CD4-positive, alpha-beta memory T cell (primary cell): ENCODE measurements around the gene JAKMIP1. TPM values are rescaled to one million over a fixed set of nuclear protein-coding genes. Genes with fewer than 3 reads are reported as not detected.

Experiments
- CTCF ChIA-PET: fragments of 350-600 bp; sonication (Branson Sonifier 250); formaldehyde crosslinking; loops from one replicate; lab custom pipeline; 2021; ENCODE audit warnings: inconsistent platforms; ENCODE audit not compliant: partially characterized antibody; lab: Charles Lee
- POLR2A ChIA-PET: fragments of 350-600 bp; sonication (Branson Sonifier 250); formaldehyde crosslinking; loops from one replicate; lab custom pipeline; 2021; ENCODE audit not compliant: partially characterized antibody; lab: Charles Lee
- DNase-seq, 5 donors: peaks; one replicate each; pipeline versions ENCODE4 v3.0.0 to v3.0.0-alpha.2; 2020 to 2022; ENCODE audit warnings: mixed read lengths in 1 of 5
- H3K27ac ChIP-seq: one replicate; pipeline ENCODE4 v1.7.0; 2013; ENCODE audit warnings: low read depth, low read length
- H3K27me3 ChIP-seq: 2 replicates; pipeline ENCODE4 v1.7.0; 2013; ENCODE audit warnings: mild to moderate bottlenecking, low read length, moderate library complexity; ENCODE audit not compliant: insufficient read depth
- H3K36me3 ChIP-seq: 2 replicates; pipeline ENCODE4 v1.7.0; 2013; ENCODE audit warnings: mild to moderate bottlenecking, low read length, moderate library complexity; ENCODE audit not compliant: insufficient read depth
- H3K4me1 ChIP-seq: 2 replicates; pipeline ENCODE4 v1.7.0; 2013; ENCODE audit warnings: mild to moderate bottlenecking, low read length, moderate library complexity; ENCODE audit not compliant: insufficient read depth
- H3K4me3 ChIP-seq, 2 donors: one replicate each; pipeline ENCODE4 v1.7.0; 2013; ENCODE audit warnings: low read length in 2 of 2, mild to moderate bottlenecking in 1 of 2
- H3K9me3 ChIP-seq, 2 donors: one replicate each; pipeline ENCODE4 v1.7.0; 2013; ENCODE audit warnings: low read length in 2 of 2, control low read depth in 1 of 2; ENCODE audit not compliant: control insufficient read depth in 1 of 2
- H3K27ac Mint-ChIP-seq, 7 donors: one replicate each; pipeline ENCODE4 v1.8.0; 2020 to 2021; ENCODE audit warnings: mixed read lengths in 7 of 7, mild to moderate bottlenecking in 6 of 7, inconsistent platforms in 3 of 7, moderate library complexity in 3 of 7
- H3K27me3 Mint-ChIP-seq, 2 donors: one replicate each; pipeline ENCODE4 v1.8.0; 2020 to 2021; ENCODE audit warnings: mixed read lengths in 2 of 2
- H3K36me3 Mint-ChIP-seq, 2 donors: one replicate each; pipeline ENCODE4 v1.8.0; 2020 to 2021; ENCODE audit warnings: mixed read lengths in 2 of 2, inconsistent platforms in 1 of 2, mild to moderate bottlenecking in 1 of 2
- H3K4me1 Mint-ChIP-seq, 4 donors: one replicate each; pipeline ENCODE4 v1.8.0; 2020 to 2021; ENCODE audit warnings: mixed read lengths in 4 of 4, mild to moderate bottlenecking in 1 of 4
- H3K4me3 Mint-ChIP-seq, 8 donors: one replicate each; pipeline ENCODE4 v1.8.0; 2020 to 2021; ENCODE audit warnings: mixed read lengths in 8 of 8, mild to moderate bottlenecking in 7 of 8, moderate library complexity in 6 of 8, inconsistent platforms in 3 of 8
- H3K9me3 Mint-ChIP-seq, 8 donors: one replicate each; pipeline ENCODE4 v1.8.0; 2020 to 2021; ENCODE audit warnings: mixed read lengths in 8 of 8, mild to moderate bottlenecking in 5 of 8, inconsistent platforms in 3 of 8, moderate library complexity in 1 of 8
- intact Hi-C: fragments of 100-400 bp; cut with micrococcal nuclease; formaldehyde crosslinking; loops from one replicate; pipeline ENCODE4 v1.15.1; 2023
- polyA plus RNA-seq, 2 donors: library from polyadenylated mRNA; unstranded; fragments of 300-500 nt; fragmentation: Illumina TruSeq; gene quantifications; one replicate each; pipeline ENCODE4 v1.2.3, GENCODE V29; 2021
- total RNA-seq, 2 experiments: library from RNA; stranded (reverse); gene quantifications; one replicate each; pipeline ENCODE4 v1.2.3, GENCODE V29; 2021

Gene JAKMIP1
- total and polyA plus RNA-seq, 4 experiments from 2014 or later: 2.5 to 11.5 (median 3.3) TPM

DNA sequence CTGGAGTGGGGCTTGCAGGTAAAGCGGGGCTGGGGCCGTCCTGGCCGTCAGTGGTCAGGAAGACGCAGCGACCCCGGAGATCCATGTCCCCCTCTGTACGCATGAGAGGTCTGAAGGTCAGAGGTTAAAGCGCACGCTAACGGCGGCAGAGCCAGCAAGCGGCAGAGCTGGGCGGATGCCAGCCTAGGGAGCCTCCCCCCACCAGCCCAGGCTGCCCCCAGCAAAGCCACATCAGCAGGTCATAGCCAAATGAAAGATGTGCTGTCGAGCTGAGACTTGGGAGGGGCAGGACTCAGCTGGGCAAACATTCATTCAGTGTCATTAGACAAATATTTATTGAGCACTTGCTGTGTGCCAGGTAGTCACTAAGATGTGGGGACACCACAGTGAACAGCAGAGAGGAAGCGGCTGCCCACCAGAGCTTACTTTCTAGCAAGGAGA, 593 bp upstream of the JAKMIP1 start:
- Histone ChIP-seq H3K27me3 (no peaks in the 10 kb centered on the region), H3K36me3 (no peaks in the 10 kb centered on the region), H3K27ac (no peak overlapping the region), H3K4me3 (peak overlapping the region in 1 of 2 donors; percentile 51), H3K4me1 (peaks cover 36% of the 10 kb centered on the region), H3K9me3 (no peaks in the 10 kb centered on the region)
- ChIA-PET CTCF (interaction anchor here (1.2 to 3.6 kb wide), 6 partner anchors 10 to 66 kb away, joined by 3 to 23 read pairs (median 7); no protein-coding TSS in a partner anchor), POLR2A (interaction anchor here (0.6 to 4.9 kb wide), 8 partner anchors 10 to 69 kb away, joined by 3 to 71 read pairs (median 6); partner anchors contain the start of gene WFS1)
- Mint-ChIP-seq H3K27me3 (peaks cover 2% of the 10 kb centered on the region in 2 donors), H3K4me1 (peaks cover 16 to 34% (median 22%) of the 10 kb centered on the region in 4 donors), H3K27ac (peak overlapping the region in 4 of 7 donors; percentile 68 to 90 (median 75)), H3K9me3 (peaks cover 0 to 5% (median 2%) of the 10 kb centered on the region in 8 donors), H3K36me3 (peaks cover 0 to 5% of the 10 kb centered on the region in 2 donors), H3K4me3 (peak overlapping the region; percentile 48 to 87 (median 79))
- intact Hi-C loops: loop anchor here (1.0 kb wide), 2 partner anchors 67 to 68 kb away; partner anchors contain the start of gene WFS1
- DNase-seq: peak in 2 of 5 donors; percentile 4 to 39

DNA sequence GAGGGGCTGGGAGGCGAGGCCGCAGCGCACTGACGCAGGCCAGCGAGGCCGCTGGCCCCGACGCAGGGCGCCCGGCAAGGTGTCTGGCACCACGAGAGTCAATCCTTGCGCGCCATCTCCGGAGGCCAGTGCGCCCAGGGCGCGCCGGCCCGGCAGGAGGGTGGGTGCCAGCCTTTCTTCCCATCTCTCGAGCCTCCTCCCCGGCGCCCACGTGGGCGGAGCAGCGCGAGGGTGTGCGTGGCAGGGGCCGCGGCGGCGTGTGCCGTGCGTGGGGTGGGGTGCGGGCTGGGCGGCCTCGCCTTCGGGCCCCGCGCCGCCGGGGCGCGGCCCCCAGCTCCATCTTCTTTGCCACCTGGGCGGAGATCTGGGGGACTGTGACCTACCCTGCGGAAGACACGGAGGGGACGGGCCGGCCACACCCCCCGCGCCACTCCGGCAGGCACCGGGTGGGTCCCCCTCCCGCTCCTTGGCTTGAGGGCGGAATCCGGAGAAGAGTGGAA, 877 bp downstream of the JAKMIP1 start:
- peak overlapping the region in 1 of 7 donors; percentile 83 for H3K27ac Mint-ChIP-seq
- no peaks in the 10 kb centered on the region for H3K9me3 ChIP-seq
- DNase-seq: peak in 4 of 5 donors; percentile 30 to 63 (median 32)
- ChIA-PET POLR2A (interaction anchor here (0.9 to 4.9 kb wide), 10 partner anchors 9 to 71 kb away, joined by 3 to 71 read pairs (median 6); no protein-coding TSS in a partner anchor), CTCF (interaction anchor here (1.1 to 3.6 kb wide), 6 partner anchors 18 to 128 kb away, joined by 4 to 23 read pairs (median 9); no protein-coding TSS in a partner anchor)
- peaks cover 36% of the 10 kb centered on the region for H3K4me1 ChIP-seq
- no peaks in the 10 kb centered on the region for H3K27me3 ChIP-seq
- H3K36me3 ChIP-seq: no peaks in the 10 kb centered on the region
- peaks cover 2% of the 10 kb centered on the region in 2 donors for H3K27me3 Mint-ChIP-seq
- peak overlapping the region; percentile 28 for H3K27ac ChIP-seq
- peak overlapping the region in 1 of 2 donors; percentile 62 for H3K4me3 ChIP-seq
- peaks cover 16 to 39% (median 22%) of the 10 kb centered on the region in 4 donors for H3K4me1 Mint-ChIP-seq
- H3K4me3 Mint-ChIP-seq: peak overlapping the region; percentile 66 to 94 (median 82)
- intact Hi-C loops: loop anchor here (2.0 kb wide), 1 partner anchor 15 kb away; no protein-coding TSS in a partner anchor
- peaks cover 0 to 5% of the 10 kb centered on the region in 2 donors for H3K36me3 Mint-ChIP-seq
- H3K9me3 Mint-ChIP-seq: peaks cover 0 to 5% (median 2%) of the 10 kb centered on the region in 8 donors

DNA sequence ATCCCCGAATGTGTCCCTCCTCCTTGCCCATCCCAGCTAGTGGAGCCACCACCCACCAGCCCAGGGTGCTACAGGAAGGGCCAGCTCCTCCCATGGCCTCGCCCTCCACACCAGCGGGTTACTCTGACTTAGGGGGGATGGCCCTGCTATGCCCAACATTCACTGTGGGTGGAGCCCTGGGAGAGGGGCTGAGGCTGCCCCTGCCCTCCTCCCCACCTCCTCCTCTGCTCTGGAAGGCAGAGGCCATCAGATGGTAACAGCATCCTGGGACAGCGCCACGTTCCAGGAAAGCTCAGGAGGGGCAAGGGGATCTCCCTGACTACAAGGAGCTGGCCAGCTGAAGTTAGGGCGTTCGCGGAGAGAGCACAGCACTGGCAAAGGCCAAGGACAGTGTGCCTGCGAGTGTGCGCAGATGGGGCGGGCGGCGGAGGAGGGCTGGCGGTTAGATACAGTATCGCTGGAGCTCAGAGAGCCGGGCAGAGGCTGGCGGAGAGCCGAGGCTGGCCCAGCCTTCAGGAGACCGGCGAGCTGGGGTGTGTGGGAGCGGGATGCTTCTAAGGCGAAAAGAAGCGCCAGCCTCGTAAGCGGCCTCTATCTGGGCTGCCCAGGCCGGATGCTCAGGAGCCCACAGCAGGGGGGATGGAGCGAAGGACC, 1.5 kb downstream of the JAKMIP1 start:
- Mint-ChIP-seq H3K9me3 (peaks cover 0 to 5% (median under 1%) of the 10 kb centered on the region in 8 donors), H3K4me3 (peak overlapping the region; percentile 78 to 94 (median 84)), H3K36me3 (peaks cover 0 to 5% of the 10 kb centered on the region in 2 donors), H3K27ac (peak overlapping the region in 5 of 7 donors; percentile 36 to 87 (median 43)), H3K27me3 (peaks cover 2% of the 10 kb centered on the region in 2 donors), H3K4me1 (peaks cover 17 to 39% (median 22%) of the 10 kb centered on the region in 4 donors)
- peak in 2 of 5 donors; percentile 19 to 21 for DNase-seq
- intact Hi-C loops: loop anchor here (2.0 kb wide), 1 partner anchor 14 kb away; no protein-coding TSS in a partner anchor
- Histone ChIP-seq H3K27me3 (no peaks in the 10 kb centered on the region), H3K27ac (peak overlapping the region; percentile 28), H3K4me3 (peak overlapping the region in 1 of 2 donors; percentile 62), H3K9me3 (no peaks in the 10 kb centered on the region), H3K4me1 (peaks cover 36% of the 10 kb centered on the region), H3K36me3 (no peaks in the 10 kb centered on the region)
- POLR2A ChIA-PET: interaction anchor here (0.6 to 4.9 kb wide), 8 partner anchors 8 to 65 kb away, joined by 3 to 71 read pairs (median 5); no protein-coding TSS in a partner anchor
- CTCF ChIA-PET: interaction anchor here (1.1 to 3.6 kb wide), 4 partner anchors 17 to 128 kb away, joined by 4 to 23 read pairs (median 10); no protein-coding TSS in a partner anchor

DNA sequence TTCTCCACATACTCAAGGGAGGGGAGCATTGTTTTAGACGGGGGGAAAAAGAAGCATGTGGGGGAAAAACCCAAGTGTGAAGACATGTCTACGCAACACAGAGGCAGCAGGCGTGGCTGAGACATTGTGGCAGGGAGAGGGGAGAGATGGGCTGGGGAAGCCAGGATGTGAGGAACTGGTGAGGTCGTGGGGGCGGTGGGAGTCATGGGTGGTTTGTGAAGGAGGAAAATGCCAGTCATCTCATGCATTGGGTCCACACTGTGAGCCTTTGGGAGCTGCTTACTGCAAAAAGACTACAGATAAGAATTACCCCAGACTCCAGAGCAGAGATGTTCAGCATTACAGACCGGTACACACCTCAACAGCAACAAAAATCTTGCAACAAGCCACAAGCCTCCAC, 2.1 kb downstream of the JAKMIP1 start:
- Mint-ChIP-seq H3K4me1 (peaks cover 18 to 39% (median 22%) of the 10 kb centered on the region in 4 donors), H3K4me3 (peak overlapping the region; percentile 57 to 94 (median 81)), H3K36me3 (peaks cover 0 to 5% of the 10 kb centered on the region in 2 donors), H3K27me3 (peaks cover 2% of the 10 kb centered on the region in 2 donors), H3K27ac (peak overlapping the region in 4 of 7 donors; percentile 37 to 83 (median 71)), H3K9me3 (peaks cover 0 to 5% (median under 1%) of the 10 kb centered on the region in 8 donors)
- peak overlapping the region; percentile 28 for H3K27ac ChIP-seq
- H3K27me3 ChIP-seq: no peaks in the 10 kb centered on the region
- no peaks in the 10 kb centered on the region for H3K9me3 ChIP-seq
- DNase-seq: peak in 2 of 5 donors; percentile 28 to 57
- ChIA-PET POLR2A (interaction anchor here (0.6 to 4.9 kb wide), 5 partner anchors 12 to 64 kb away, joined by 3 to 71 read pairs (median 3); no protein-coding TSS in a partner anchor), CTCF (interaction anchor here (1.6 to 3.6 kb wide), 3 partner anchors 17 to 63 kb away, joined by 9 to 23 read pairs (median 11); no protein-coding TSS in a partner anchor)
- no peaks in the 10 kb centered on the region for H3K36me3 ChIP-seq
- intact Hi-C loops: loop anchor here (2.0 kb wide), 1 partner anchor 13 kb away; no protein-coding TSS in a partner anchor
- peaks cover 36% of the 10 kb centered on the region for H3K4me1 ChIP-seq
- peak overlapping the region in 1 of 2 donors; percentile 62 for H3K4me3 ChIP-seq

DNA sequence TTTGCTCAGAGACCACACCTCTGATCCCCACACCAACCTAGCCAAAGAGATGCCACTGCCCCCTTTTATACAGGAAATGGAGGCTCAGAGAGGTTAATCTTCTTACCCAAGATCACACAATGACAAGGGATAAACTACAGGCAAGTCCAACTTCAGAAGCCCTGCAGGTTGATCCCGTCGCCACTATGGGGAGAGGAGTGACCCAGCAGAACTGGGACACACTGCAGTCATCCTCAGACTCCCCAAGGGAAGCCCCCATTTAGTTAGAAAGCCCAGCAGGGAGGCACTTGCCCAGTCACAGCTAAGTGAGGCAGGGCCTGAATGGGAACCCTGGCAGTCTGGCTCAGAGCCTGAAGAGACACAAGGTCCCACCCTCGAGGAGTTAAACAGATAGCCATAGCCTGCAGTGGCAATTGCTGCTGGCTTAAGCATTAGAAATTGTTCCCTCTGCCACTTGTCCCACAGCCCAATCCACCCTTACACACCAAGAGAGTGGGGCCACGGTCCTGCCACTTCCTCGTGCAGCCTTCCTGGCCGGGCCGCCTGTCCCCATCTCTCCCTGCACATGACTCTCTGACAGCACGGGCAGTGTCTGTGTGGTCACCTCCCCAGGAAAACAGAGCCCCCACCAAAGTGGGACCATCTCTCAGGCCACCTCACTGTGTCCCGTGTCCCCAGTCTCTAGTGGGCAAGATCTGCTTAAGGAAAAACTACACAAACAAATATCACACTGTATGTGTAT, 2.7 kb downstream of the JAKMIP1 start:
- no peaks in the 10 kb centered on the region for H3K27me3 ChIP-seq
- Mint-ChIP-seq H3K4me1 (peaks cover 20 to 40% (median 22%) of the 10 kb centered on the region in 4 donors), H3K27ac (peak overlapping the region in 5 of 7 donors; percentile 12 to 83 (median 64)), H3K4me3 (peak overlapping the region; percentile 8 to 94 (median 78)), H3K36me3 (peaks cover 2 to 7% of the 10 kb centered on the region in 2 donors), H3K9me3 (peaks cover 0 to 5% (median under 1%) of the 10 kb centered on the region in 8 donors), H3K27me3 (peaks cover 2% of the 10 kb centered on the region in 2 donors)
- H3K9me3 ChIP-seq: no peaks in the 10 kb centered on the region
- ChIA-PET POLR2A (interaction anchor here (4.9 kb wide), 1 partner anchor 16 kb away, joined by 71 read pairs; no protein-coding TSS in a partner anchor), CTCF (interaction anchor here (1.6 to 3.6 kb wide), 3 partner anchors 16 to 63 kb away, joined by 9 to 23 read pairs (median 11); no protein-coding TSS in a partner anchor)
- H3K27ac ChIP-seq: no peak overlapping the region
- H3K4me3 ChIP-seq: no peak overlapping the region
- no peaks in the 10 kb centered on the region for H3K36me3 ChIP-seq
- H3K4me1 ChIP-seq: peaks cover 36% of the 10 kb centered on the region
- intact Hi-C loops: loop anchor here (2.0 kb wide), 1 partner anchor 13 kb away; no protein-coding TSS in a partner anchor
- no peak for DNase-seq

DNA sequence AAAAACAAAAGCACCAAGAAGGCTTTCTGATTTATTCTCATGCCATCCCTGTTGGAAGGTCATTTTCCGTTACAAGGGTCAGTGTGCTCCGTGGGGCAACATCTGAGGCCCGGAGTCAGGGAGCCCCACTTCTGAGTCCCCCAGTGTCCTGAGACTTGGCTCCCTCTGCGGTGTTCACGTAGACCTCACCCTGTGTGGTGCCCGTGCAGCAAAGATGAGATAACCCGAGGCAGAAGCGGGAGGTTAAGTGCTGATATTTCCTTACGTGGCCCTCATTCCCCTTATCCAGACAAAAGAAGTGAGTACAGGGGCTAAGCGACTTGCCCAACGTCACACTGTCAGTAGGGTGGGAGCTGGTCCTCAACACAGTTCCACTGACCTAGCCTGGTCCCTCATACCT, 3.5 kb downstream of the JAKMIP1 start:
- Histone ChIP-seq H3K4me1 (peaks cover 36% of the 10 kb centered on the region), H3K9me3 (no peaks in the 10 kb centered on the region), H3K27me3 (no peaks in the 10 kb centered on the region), H3K36me3 (no peaks in the 10 kb centered on the region), H3K27ac (no peak overlapping the region), H3K4me3 (no peak overlapping the region)
- Mint-ChIP-seq H3K4me3 (peak overlapping the region in 1 of 8 donors; percentile 20), H3K4me1 (peaks cover 20 to 44% (median 22%) of the 10 kb centered on the region in 4 donors), H3K27me3 (peaks cover 2% of the 10 kb centered on the region in 2 donors), H3K9me3 (peaks cover 0 to 5% (median under 1%) of the 10 kb centered on the region in 8 donors), H3K36me3 (peaks cover 6 to 7% of the 10 kb centered on the region in 2 donors), H3K27ac (no peak overlapping the region)
- POLR2A ChIA-PET: interaction anchor here (4.9 kb wide), 1 partner anchor 15 kb away, joined by 71 read pairs; no protein-coding TSS in a partner anchor
- CTCF ChIA-PET: no interaction called here
- DNase-seq: no peak
- intact Hi-C loops: no loop called here
